ENCODE results near the gene EFHC1.
"Not testable (repeated sequence)": the region's sequence is repeated elsewhere in the genome, so short reads cannot be mapped to it uniquely, and the experiment has no call there.

The EFHC1 gene

DNA sequence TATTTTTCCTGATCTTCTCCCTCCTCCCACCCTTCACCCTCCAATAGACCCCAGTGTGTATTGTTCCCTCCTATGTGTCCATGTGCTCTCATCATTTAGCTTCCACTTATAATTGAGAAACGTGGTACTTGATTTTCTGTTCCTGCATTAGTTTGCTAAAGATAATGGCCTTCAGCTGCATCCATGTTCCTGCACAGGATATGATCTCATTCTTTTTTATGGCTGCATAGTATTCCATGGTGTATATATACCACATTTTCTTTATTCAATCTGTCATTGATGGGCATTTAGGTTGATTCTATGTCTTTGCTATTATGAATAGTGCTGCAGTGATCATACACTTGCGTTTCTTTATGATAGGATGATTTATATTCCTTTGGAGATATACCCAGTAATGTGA is 41.1 kb downstream of the EFHC1 start:
- not testable (repeated sequence) for DNase-seq

DNA sequence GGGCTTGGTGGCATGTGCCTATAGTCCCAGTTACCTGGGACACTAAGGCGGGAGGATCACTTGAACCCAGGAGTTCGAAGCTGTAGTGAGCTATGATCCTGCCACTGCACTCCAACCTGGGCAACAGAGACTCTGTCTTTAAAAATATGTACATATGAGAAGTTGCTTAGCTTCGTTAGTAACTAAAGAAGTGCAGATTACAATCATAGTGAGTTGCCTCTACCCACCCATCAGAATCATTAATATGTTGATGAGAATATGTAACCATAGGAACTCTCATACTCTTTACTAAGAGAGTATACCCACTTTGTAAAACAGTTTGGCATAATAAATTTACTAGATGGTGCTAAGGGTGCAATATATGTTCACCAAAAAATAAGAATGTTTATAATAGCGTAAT is 54.0 kb downstream of the EFHC1 start:
- DNase-seq = no peak

DNA sequence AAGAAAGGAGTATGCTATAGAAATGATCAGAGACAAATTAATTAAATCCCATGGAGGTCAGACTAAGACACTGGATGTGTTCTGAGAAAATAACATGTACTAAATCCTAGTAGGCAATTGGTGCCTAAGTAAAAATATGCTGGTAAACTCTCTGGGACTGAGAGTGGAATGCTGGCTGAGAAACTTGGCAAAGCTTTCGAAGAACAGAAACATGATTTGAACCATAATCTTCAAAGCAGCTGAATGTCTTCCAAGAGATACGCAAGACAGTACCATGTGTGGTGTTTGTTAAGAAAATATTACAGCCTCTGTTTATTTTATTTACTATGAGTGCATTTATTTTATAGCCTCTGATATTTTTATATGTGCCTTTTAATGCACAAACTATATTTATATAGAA is 55.2 kb downstream of the EFHC1 start:
- no peak for DNase-seq

DNA sequence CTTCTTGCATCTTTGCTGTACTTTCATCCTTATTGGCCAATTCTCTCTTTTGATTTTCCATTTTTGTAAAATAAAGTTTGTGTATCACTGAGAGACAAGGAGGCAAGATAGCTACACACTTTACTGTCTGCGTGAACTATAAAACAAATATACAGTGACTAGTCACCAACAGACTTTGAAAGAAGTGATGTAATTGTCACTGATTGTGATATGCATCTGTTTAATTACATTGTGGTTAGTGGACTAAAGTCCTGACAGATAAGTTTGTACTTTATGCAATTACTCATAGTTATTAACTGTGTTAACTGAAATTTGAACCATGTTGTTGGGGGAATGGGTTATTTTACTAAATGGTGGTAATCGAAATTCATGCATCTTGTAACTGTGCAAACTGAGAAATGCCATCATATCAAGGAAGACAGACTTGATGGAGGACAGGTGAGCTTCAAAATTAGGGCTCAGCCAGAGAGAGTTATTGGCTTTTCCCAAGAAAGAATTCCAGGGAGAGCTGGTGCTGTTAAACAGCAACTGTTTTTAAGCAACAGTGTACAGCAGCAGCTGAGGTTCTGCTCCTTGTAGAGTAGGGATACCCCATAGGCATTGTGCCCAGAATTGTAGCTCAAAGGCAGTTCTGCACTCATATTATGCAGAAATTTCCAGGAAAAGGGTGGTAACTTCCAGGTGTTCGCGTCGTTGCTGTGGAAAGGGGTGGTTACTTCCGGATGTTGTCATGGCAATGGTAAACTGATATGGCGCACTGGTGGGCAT is 62.9 kb downstream of the EFHC1 start:
- no peak for DNase-seq

DNA sequence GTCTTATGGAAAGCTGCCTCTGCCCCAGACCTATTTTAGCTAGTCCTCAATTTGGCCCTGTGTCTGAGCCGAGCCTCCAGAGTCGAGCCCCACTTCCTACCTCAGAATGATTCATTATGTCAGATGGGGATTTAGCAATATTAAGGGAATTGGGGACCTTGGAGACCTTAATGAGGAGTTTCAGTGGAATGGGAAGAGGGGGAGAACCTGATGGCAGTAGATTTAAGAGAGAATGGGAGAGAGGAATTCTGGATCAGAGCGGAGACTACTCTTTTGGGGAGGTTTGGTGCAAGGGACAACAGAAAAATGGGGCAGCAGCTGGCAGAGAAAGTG is 63.5 kb downstream of the EFHC1 start:
- no peak for DNase-seq

DNA sequence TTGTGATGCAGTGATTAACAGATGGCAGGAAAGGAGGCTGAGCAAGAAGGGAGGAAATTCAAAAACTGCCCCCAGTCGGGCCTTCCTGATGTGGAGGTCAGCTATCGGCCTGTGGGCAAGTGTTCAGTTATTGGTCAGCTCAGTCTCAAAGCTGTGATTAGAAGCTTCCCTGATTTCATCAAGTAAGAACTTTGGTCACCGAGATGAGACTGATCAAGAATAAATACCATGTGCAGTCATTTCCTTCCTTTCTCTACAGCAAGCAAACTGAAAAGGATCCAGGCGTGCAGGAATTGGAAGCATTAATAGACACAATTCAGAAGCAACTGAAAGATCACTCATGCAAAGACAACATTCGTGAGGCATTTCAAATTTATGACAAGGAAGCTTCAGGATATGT is 69.7 kb downstream of the EFHC1 start:
- DNase-seq = no peak

DNA sequence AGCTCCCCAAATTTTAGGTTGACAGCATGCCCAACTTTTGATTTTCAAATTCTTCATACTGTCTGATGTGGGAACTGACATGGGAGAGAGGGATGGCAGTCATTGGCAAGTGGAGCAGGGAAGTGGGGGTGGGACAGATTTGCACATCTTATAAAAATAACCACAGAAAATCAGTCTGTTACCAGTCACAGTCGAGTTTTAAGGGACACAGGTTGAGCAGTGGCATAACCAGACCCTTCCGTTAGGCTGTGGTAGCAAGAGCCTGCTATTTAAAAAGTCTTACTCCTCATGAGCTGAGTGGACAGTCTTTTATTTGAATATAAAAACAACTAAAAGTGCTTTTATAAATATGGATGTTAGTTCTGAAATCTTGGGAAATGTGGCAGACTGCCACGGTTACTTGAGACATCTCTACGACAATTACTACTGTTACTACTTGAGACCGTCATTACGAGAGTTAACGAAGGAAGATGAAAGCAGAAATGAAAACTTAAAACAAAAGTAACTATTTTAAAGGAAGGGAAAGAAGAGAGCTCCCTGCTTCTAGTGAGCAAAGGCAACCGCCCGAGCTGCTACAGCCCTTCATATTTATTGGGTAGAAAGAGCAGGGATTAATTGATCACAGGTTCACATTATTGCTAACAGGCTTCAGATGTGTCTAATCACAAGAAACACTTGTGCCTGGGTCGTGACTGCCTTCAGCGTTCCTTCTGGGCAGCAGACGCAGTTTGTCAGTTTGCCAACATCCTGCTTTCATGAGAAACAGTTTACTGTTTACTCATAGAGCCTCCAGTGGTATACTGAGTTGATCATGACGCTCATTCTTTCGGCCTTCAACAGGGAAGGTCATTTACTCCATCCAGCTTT is 71.3 kb downstream of the EFHC1 start:
- DNase-seq = no peak

DNA sequence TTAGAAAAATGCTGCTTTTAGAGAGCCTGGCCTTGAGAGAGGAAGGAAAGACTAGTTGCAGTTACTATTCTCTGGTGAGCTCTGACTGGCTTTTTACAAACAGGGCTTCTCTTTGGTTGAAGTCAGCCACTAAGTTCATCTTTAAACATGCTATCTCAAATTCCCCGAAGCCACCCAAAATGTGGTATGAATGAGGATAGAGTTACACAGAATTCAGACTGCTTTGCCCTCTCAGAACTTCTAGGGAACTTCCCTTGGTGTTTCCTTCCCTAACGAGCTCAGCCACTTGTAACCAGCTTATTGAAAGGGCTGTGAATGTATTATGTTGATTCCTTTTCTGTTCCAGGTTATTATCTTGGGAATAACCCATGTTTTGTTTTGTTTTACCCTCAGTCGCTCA is 73.5 kb downstream of the EFHC1 start:
- no peak for DNase-seq

DNA sequence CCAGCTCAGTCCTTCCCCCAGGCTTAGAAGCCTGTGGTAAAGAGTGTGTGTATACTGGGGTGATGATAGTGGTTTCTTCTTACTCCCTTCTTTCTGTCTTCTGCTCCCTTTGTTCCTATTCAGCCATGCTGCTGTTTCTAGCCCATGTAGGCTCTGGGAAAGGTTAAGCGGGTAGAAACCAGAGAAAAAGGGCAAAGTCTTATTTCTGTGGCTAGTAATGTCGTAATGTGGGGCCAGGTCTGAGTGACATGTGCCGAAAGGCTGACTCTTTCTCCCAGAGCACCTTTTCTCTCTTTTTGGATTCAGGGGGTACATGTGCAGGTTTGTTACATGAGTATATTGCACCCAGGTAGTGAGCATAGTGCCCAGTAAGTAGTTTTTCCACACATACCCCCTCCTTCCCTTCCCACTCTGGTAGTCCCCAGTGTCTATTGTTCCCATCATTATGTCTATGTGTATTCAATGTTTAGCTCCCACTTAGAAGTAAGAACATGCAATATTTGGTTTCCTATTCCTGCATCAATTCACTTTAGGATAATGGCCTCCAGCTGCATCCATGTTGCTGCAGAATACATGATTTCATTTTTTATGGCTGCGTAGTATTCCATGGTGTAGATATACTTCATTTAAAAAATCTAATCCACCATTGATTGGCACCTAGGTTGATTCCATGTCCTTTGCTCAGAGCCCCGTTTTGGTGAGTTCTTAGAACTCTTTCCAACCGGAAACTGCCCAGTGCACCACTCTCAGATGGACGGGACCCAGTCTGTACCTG is 74.3 kb downstream of the EFHC1 start:
- DNase-seq = no peak

DNA sequence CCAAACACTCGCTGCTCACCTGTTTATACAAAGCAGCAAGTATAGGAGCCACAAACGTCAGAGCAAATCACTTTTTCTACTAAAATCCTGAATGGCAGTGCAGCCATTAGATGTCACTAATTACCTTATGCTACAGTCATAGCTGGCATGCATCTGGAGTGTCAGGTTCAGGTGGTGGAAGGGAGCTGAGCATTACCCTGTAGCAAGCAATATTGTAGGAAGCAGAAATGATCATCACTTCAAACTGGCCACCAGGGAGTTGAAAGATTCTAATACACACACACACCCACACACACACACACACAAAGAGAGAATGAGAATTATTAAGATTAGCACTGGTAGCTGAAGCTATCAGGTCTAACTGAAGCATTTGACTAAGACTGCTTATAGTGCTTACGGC is 75.8 kb downstream of the EFHC1 start:
- DNase-seq = no peak

DNA sequence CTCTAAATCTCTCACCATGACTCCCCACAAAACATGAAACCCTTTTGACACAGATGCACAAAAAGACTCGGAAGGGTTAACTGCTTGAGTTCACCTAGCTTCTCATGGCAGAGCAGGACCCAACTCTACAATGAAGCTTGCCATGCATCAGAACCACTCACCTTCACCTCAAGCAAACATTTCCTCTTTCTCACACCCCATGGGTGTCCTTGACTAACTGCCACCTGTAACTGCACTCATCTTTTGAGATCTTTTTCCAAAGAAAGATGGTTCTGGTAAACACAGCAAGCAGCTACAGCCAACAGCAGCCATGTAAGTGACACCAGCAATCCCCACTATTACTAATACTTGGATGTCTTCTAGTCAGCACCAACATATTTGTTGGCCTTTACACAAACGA is 76.5 kb downstream of the EFHC1 start:
- DNase-seq = no peak

DNA sequence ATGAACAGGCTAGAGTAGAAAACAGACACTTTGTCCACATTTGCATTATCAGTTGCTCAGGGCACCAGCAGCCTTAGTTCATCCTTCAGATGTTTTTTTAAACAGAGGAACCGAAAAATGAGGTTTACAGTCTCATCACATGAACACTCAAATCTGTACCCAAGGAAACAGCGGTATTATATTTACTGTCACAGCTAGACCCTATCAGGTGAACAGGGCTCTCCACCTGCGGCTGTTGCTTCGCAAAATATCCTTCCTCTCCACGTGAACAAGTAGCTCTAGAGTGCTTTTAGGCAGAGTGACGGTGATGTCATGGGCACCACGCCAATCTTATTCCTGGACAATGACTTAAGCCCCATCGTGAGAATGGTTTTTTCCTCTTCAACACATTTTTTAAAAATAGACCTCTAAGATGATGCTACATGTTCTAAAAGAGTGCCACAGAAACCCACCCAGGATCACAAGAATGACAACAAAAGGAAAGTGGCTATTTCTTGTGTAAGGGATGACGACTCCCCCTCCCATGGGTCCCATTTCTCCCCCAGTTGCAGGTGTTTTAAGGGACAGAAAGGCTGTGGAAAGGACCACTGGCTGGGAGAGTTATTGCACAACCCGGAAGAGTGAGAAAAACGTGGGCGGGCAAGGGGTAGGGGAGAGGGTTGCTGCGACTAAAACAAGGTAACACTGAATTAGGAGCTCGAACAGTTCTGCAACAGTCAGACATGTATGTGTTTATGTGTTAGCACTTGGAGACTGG is 77.7 kb downstream of the EFHC1 start:
- DNase-seq = no peak

DNA sequence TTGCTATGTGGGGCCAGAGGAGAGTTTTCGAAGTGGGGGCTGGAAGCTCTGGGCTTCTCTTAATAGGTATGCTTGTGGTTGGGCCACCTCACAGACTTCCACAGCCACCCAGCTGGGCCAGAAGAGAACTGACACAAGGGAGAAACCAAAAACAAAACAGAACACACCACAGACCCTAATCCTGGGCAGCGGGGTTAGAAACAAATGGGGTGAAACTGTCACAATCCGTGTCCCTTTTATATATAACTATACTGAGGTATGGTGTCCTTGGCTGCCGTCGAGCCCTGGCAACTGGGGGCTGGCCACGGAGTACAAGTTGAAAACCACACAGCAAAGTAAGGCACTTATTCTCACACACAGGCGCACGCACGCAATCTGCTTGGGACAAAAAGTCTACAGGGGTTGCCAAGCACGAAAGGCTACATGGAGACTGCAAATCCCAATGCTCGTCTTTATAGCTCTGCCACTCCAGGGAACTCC is 78.4 kb downstream of the EFHC1 start:
- no peak for DNase-seq

DNA sequence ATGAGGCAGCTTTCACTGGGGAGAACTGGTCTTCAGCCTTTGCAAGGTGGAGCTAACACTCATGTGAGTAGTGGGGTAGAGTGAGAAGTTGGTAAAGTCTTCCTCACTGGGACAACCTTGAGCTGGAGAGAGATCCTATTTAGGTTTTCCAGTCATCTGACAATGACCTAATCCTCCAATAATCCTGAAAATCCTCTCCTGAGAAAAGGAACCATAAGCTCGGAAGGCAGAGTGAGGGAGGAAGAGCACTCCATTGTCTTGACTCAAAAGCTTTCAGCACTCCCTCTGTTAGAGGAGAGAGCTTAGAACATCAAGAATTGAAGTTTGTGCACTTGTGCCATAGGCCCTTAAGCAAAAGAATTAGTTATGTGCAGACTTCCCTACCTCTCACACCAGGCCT is 78.9 kb downstream of the EFHC1 start:
- no peak for DNase-seq

DNA sequence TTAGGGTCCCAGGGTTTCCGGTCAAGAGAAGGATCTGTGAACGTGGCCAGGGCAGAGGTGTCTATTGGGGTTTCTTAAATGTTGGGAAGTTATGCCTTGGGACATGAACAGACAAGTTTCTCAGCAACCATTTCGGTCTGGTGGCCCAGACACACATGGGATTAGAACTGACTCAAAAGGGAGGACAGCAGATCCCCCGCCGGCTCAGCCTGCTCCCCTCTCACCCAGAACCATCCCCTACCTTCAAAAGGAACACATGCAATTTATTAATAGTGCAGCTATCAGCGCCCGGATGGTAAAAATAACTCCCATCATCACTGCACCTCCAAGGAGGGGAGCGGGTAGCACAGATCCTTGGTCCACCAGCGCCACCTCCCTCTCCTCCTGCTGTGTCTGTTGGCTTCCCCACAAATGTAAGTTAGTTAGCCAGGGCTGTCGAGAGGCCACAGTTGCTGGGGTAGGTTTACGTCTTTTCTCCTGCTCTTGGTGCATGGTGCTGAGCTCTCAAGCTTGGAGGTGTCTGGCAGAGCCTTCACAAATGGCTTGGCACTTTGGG is 79.6 kb downstream of the EFHC1 start:
- DNase-seq = peak; percentile 6

DNA sequence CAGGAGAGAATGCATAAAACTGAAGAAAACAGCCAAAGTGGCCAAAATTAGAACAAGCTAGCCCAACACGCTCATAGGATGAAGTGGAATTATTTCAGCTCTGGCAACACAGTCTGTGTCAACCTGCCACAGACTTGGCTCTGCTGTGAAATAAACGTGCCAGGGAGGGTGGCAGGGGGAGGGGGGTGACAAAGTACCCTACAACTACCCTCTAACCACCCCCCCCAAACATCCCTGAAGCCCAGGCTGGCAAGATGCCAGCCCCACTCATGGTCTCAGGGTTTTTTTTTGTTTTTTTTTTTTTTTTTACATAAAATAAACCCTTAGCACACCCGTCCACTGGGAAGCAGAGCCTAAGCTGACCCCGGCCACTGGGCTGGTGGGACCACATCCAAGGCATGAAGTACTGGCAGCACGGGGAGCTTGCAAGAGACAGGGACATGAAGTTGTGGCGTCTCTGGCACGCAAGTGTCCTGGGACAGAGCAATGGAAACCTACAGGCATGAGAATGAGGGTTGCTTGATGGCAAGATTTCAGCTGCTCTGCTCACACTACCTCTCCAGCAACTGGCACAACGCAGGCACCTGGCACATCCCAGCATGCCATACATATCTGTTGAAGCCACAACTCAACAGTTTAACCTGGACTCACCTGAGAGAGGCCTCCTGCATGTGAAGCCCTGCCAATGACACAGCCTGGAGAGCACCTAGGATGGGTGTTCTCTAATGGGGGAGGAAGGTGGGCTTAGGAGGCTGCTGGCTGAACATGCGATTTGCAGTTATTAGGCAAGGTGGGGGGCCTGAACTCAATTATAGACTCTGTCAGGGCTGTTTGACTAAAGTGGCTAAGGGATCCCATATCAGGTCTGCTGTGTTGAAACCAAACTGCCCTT is 80.3 kb downstream of the EFHC1 start:
- no peak for DNase-seq

DNA sequence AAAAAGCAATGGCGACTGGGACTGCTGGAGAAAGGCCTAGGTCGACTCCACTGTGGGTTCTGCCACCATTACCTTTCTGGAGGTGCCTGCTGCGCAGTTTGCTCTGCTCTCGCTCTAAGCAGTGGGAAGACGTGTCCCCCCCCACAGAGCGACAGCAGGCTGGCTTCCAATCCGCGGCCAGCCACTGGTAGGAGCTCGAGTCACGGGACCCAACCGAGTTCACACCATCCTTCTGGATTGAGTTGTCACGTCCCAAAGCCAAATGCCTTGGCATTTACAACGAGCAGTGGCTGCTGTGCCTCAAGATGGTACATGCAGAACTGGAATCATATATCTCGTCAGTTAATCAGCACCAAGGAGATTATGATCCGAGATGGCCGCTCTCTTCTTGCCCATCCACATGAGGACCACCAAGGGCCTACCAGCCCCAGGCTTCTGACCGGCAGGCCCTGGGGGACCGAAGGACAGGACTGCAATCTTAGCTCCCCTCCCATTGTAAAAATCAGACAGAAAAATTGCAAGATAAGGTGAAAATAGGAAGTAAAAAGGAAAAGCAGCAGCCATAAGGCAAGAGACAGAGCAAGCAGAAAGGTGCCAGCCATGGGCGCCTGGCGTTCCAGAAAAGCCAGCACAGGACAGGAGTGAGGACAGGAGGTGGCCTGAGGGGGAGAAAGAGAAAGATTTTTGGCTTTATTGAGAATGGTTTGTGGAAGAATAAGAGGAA is 82.3 kb downstream of the EFHC1 start:
- no peak for DNase-seq

DNA sequence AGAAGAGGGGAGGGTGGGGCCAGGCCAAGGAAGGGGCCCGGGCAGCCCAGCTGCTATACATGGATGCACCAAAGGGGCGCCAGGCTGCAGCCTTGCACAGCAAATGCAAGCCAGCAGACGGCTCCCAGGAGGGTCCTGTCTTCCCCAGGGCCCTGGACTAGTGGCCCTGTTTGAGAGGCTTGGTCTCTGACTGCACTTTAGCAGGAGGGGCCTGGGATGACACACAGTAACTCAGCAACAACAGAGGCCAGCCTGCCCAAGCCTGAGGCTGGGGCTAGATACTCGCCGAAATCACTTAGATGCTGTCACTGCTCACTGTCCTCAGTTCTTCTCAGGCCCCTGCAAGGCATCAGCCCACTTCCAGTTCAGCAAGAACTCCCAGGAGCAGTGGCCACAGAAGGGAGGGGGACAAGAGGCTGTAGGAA is 83.2 kb downstream of the EFHC1 start:
- peak; percentile 13 for DNase-seq

DNA sequence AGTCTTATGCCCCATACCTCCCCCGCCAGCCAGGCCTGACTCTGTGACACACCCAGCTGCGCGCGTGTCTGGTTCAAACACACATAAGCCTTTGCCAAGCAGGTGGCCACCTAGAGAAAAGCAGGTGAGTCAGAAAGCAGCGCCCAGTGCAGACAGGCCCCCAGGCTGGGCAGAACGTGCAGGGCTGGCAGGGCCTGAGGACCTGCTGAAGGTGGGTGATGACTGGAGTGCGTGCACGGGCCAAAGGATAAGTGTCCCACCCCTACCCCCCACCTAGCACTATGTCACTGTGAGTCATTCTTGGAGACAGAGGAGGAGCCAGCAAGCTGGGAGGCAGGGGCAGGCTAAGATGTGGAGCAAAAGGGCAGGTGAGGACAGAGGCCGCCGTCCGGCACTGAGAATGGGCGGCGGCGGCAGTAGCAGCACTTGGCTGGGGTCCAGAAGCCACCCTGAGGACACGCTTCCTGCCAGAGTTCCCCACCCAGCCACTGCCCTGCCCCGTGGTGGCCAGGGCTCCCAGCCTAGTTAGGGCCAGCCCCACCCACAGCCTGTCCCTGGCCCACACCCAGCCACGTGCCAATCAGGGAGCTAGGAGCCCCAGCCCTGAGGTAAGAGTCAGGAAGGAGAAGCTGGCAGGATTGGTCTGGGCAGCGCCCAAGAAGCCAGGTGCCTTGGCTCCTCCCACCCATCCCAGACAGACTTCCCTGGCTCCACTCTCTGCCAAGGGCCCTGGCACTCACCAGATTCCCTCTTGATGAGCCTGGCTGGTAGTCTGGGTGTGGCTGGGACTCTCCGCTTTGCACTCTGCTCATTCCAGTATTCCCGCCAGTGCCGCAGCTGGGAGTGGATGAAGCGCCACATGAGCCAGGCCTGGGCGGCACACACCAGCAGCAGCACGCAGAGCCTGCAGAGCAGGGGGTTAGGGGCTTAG is 84.0 kb downstream of the EFHC1 start:
- DNase-seq = peak; percentile 91

DNA sequence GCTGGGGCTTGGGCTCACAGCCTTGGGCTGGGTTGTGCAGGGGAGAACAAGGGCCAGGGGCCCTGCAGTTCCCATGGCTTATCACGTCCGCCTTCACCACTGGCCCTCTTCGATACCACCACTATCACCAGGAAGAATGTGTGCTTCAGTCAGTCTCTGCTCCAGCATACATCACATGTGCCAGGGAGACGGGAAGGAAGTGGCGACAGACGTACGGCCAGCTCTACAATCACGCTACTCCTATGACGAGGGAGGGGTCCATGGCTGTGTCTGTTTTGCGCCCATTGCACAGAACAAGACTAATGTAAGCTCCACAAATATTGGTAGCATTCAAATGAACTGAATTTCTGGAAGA is 84.6 kb downstream of the EFHC1 start:
- DNase-seq = no peak

Measured in NCI-H146 (cell line).